Measurements from ENCODE around the gene RPS27L. TPM values are rescaled to one million over a fixed set of nuclear protein-coding genes. Genes with fewer than 3 reads are reported as not detected.

RPS27L gene
- total RNA-seq (2014; rRNA removed; shearing (Covaris generic)) (48.2 and 85.9 TPM in 2 replicates), polyA plus RNA-seq (2016; fragmentation: Nextera tagmentation; extraction: Ambion mirVana) (1,011 and 1,086 TPM in 2 replicates)
- long read RNA-seq, full-length matches to known transcripts = 88 of 88 reads
- long read RNA-seq, partial matches to known transcripts = 0 of 88 reads
- long read RNA-seq, other reads (novel, unspliced or antisense) = 0 of 88 reads

DNA sequence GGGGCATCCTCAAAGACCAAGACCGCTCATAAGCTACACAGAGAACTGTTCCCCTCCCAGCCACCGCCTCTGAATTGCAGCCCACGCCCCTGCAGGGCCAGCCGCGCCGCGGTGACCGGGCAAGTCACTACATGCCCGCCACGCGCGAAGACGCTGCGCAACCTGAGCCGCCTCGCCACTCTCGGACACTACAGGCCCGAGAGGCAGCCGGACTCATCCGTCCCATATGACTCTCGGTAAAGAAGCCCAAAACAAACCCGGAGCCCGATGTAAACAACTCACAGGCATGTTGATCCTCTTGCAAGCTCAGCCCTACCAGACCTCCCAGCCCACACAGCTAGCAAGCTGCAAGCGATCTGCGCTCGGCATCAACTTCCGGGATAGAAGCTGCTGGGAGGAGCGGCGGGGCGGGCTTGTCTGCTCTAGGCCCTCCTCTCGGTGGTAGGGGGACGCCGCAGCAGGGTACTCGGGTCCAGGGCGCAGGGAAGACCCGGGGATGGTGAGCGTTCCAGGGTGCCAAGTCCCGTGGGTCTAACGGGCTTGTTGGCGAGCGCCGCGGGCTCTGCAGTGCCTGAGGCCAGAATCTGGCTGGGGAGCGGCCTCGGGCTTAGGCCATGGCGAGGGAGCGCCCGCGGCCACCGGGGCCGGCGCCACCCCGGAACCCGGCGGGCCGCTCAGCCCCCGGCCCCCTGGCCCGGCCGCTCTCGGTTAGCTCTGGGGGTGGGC is at the start of gene RPS27L:
TSS of gene RPS27L (minus strand) at position 360 of the 726 bp plus-strand sequence. CDS start at position 288, 72 bp downstream.
- peak within 1 kb of the TSS; percentile 74 for H3K4me2 ChIP-seq
- H3K4me1 ChIP-seq (ENCODE audit: insufficient read depth) = no peaks in the 10 kb centered on the region
- H3K79me2 ChIP-seq (replicated peaks; ENCODE audit: insufficient read depth) = peaks cover 28% of the 10 kb centered on the region
- H3K9me2 ChIP-seq (ENCODE audit: insufficient read depth) = no peaks in the 10 kb centered on the region
- peaks cover 28% of the 10 kb centered on the region for H3K36me3 ChIP-seq (ENCODE audit: insufficient read depth)
- peak within 1 kb of the TSS; percentile 96 for H3K27ac Mint-ChIP-seq
- H3K27me3 ChIP-seq (ENCODE audit: insufficient read depth) = no peaks in the 10 kb centered on the region
- peak within 1 kb of the TSS; percentile 77; the same call in 1 of the 2 replicates for H2AFZ ChIP-seq
- peaks cover 2% of the 10 kb centered on the region for H3K27me3 Mint-ChIP-seq (ENCODE audit: insufficient read depth, low read depth, poor library complexity)
- H3K36me3 Mint-ChIP-seq (ENCODE audit: low read depth) = peaks cover 22% of the 10 kb centered on the region; the same call in 2 of the 3 replicates
- ATAC-seq (peak; percentile 99), DNase-seq (ENCODE audit: low spot score) (peak; percentile 97)
- peaks cover 6% of the 10 kb centered on the region for H3K4me1 Mint-ChIP-seq
- H3K4me3 Mint-ChIP-seq = peak within 1 kb of the TSS; percentile 95
- no peaks in the 10 kb centered on the region for H4K20me1 ChIP-seq (replicated peaks; ENCODE audit: insufficient read depth)
- H3K9me3 Mint-ChIP-seq = no peaks in the 10 kb centered on the region
- no peak for TF ChIP-seq STAT1 (IDR thresholded peaks at IDR 0.05; ENCODE audit: unreplicated experiment)
- TF ChIP-seq, protein P1, sequence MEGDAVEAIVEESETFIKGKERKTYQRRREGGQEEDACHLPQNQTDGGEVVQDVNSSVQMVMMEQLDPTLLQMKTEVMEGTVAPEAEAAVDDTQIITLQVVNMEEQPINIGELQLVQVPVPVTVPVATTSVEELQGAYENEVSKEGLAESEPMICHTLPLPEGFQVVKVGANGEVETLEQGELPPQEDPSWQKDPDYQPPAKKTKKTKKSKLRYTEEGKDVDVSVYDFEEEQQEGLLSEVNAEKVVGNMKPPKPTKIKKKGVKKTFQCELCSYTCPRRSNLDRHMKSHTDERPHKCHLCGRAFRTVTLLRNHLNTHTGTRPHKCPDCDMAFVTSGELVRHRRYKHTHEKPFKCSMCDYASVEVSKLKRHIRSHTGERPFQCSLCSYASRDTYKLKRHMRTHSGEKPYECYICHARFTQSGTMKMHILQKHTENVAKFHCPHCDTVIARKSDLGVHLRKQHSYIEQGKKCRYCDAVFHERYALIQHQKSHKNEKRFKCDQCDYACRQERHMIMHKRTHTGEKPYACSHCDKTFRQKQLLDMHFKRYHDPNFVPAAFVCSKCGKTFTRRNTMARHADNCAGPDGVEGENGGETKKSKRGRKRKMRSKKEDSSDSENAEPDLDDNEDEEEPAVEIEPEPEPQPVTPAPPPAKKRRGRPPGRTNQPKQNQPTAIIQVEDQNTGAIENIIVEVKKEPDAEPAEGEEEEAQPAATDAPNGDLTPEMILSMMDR (conservative IDR thresholded peaks at IDR 0.05; ENCODE audit: low read depth in 2 of 2) = no peak
- TF ChIP-seq, protein P2, sequence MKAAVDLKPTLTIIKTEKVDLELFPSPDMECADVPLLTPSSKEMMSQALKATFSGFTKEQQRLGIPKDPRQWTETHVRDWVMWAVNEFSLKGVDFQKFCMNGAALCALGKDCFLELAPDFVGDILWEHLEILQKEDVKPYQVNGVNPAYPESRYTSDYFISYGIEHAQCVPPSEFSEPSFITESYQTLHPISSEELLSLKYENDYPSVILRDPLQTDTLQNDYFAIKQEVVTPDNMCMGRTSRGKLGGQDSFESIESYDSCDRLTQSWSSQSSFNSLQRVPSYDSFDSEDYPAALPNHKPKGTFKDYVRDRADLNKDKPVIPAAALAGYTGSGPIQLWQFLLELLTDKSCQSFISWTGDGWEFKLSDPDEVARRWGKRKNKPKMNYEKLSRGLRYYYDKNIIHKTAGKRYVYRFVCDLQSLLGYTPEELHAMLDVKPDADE (IDR thresholded peaks at IDR 0.05) = peak; percentile 75
- peak; percentile 98 for TF ChIP-seq POLR2AphosphoS5 (IDR thresholded peaks at IDR 0.05; ENCODE audit: low read depth)
- TF ChIP-seq, protein P3, sequence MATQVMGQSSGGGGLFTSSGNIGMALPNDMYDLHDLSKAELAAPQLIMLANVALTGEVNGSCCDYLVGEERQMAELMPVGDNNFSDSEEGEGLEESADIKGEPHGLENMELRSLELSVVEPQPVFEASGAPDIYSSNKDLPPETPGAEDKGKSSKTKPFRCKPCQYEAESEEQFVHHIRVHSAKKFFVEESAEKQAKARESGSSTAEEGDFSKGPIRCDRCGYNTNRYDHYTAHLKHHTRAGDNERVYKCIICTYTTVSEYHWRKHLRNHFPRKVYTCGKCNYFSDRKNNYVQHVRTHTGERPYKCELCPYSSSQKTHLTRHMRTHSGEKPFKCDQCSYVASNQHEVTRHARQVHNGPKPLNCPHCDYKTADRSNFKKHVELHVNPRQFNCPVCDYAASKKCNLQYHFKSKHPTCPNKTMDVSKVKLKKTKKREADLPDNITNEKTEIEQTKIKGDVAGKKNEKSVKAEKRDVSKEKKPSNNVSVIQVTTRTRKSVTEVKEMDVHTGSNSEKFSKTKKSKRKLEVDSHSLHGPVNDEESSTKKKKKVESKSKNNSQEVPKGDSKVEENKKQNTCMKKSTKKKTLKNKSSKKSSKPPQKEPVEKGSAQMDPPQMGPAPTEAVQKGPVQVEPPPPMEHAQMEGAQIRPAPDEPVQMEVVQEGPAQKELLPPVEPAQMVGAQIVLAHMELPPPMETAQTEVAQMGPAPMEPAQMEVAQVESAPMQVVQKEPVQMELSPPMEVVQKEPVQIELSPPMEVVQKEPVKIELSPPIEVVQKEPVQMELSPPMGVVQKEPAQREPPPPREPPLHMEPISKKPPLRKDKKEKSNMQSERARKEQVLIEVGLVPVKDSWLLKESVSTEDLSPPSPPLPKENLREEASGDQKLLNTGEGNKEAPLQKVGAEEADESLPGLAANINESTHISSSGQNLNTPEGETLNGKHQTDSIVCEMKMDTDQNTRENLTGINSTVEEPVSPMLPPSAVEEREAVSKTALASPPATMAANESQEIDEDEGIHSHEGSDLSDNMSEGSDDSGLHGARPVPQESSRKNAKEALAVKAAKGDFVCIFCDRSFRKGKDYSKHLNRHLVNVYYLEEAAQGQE (IDR thresholded peaks at IDR 0.05; ENCODE audit: unreplicated experiment) = no peak
- no peak for TF ChIP-seq NANOG (IDR thresholded peaks at IDR 0.05; ENCODE audit: borderline replicate concordance)
- peaks cover 5% of the 10 kb centered on the region for H3F3A ChIP-seq (replicated peaks; ENCODE audit: low read depth)
- peak within 1 kb of the TSS; percentile 83 for H3K4me3 ChIP-seq
- H3K27ac ChIP-seq (ENCODE audit: low read depth) = peak within 1 kb of the TSS; percentile 96

DNA sequence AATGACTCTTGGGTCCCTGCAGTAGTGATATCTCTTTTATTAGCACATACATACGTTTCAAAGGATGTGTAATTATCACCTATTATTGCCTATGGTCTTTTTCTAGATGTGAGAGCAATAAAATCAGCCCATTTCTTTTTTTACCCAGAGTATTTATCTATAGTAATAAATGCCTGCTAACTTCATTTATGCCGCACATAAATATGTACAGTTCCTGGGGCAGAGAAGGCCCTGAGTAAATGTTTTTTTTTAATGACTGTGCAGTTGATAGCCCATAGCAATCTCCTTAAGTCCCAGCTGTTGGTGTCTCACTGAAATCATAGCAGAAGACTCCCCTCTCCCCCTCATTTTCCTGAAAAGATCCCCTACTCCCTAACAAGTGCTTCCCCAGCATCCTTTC is 48.8 kb upstream of the RPS27L start:
- H3K79me2 ChIP-seq (replicated peaks; ENCODE audit: insufficient read depth) = peaks cover 60% of the 10 kb centered on the region
- H3K4me3 ChIP-seq = no peak overlapping the region
- H3K9me2 ChIP-seq (ENCODE audit: insufficient read depth) = no peaks in the 10 kb centered on the region
- no peak overlapping the region for H3K27ac Mint-ChIP-seq
- no peaks in the 10 kb centered on the region for H3K27me3 ChIP-seq (ENCODE audit: insufficient read depth)
- H3F3A ChIP-seq (replicated peaks; ENCODE audit: low read depth) = no peaks in the 10 kb centered on the region
- H3K4me1 Mint-ChIP-seq = peaks cover 29% of the 10 kb centered on the region
- no peak overlapping the region for H3K4me3 Mint-ChIP-seq
- no peak overlapping the region for H3K4me2 ChIP-seq
- no peak overlapping the region for H2AFZ ChIP-seq
- H3K4me1 ChIP-seq (ENCODE audit: insufficient read depth) = peaks cover 20% of the 10 kb centered on the region
- H3K36me3 ChIP-seq (ENCODE audit: insufficient read depth) = no peaks in the 10 kb centered on the region
- ATAC-seq (no peak), DNase-seq (ENCODE audit: low spot score) (no peak)
- H3K36me3 Mint-ChIP-seq (ENCODE audit: low read depth) = no peaks in the 10 kb centered on the region
- H3K27ac ChIP-seq (ENCODE audit: low read depth) = no peak overlapping the region
- H3K27me3 Mint-ChIP-seq (ENCODE audit: insufficient read depth, low read depth, poor library complexity) = peaks cover 2% of the 10 kb centered on the region
- H4K20me1 ChIP-seq (replicated peaks; ENCODE audit: insufficient read depth) = 0 out of 2 replicates have a peak, but pooled peaks cover 4% of the 10 kb centered on the region
- H3K9me3 Mint-ChIP-seq = no peaks in the 10 kb centered on the region
- TF ChIP-seq EZH2phosphoT487 (IDR thresholded peaks at IDR 0.05; ENCODE audit: unreplicated experiment) (no peak), NANOG (IDR thresholded peaks at IDR 0.05; ENCODE audit: borderline replicate concordance) (no peak), JUNB (IDR thresholded peaks at IDR 0.05; ENCODE audit: unreplicated experiment) (no peak)
- TF ChIP-seq, protein P3 (IDR thresholded peaks at IDR 0.05; ENCODE audit: unreplicated experiment) = no peak
- TF ChIP-seq, protein P2 (IDR thresholded peaks at IDR 0.05) = no peak

All from GM23338 (cell line).